NCI-H748 (cell line): ENCODE results near the gene DGKG.

Experiments used
- DNase-seq: peaks from one replicate; lab custom pipeline; 2025; ENCODE audit not compliant: unreplicated experiment; lab: John Stamatoyannopoulos, UW

DGKG gene

GRCh38 chr3:186361762-186362536 is at the start of gene DGKG:
Gene DGKG, minus strand, starts transcription at chr3:186362234. Its CDS starts 41,775 bp downstream, at chr3:186320459.
- peak; percentile 45 for DNase-seq

- DNase-seq = no peak
These were observed 49.1 kb upstream of the DGKG start for GRCh38 chr3:186411089-186411488.

GRCh38 chr3:186406669-186407635 is 44.9 kb upstream of the DGKG start:
- no peak for DNase-seq

DNA sequence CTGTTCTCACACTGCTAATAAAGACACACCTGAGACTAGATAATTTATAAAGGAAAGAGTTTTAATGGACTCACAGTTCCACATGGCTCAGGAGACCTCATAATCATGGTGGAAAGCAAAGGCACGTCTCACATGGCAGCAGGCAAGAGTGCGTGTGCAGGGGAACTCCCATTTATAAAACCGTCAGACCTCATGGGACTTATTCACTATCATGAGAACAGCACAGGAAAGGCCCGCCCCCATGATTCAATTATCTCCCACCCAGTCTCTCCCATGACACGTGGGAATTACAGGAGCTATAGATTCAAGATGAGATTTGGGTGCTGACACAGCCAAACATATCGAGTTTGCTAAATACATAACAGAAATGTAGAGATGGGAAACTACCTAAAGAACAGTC is 39.5 kb upstream of the DGKG start:
- DNase-seq = no peak

DNA sequence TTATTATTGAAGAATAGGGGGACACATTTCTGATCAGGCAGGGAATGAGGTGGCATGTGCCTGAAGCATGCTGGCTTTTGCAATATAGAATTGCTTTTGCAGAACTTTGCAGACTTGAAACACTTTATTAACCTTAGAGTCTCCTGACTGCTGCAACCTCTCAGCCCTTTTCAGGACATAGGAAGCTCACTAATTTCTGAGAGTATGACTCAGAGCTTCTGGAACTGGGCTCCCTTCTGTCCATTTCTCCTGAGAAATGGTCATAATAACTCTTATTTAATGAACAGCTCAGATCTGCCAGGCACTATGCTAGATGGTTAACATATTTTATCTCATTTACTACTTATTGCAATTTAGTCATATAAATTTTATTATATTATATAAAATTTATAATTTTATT is 38.6 kb upstream of the DGKG start:
- DNase-seq = no peak

GRCh38 chr3:186400026-186400425 is 38.0 kb upstream of the DGKG start:
- DNase-seq = no peak

DNA sequence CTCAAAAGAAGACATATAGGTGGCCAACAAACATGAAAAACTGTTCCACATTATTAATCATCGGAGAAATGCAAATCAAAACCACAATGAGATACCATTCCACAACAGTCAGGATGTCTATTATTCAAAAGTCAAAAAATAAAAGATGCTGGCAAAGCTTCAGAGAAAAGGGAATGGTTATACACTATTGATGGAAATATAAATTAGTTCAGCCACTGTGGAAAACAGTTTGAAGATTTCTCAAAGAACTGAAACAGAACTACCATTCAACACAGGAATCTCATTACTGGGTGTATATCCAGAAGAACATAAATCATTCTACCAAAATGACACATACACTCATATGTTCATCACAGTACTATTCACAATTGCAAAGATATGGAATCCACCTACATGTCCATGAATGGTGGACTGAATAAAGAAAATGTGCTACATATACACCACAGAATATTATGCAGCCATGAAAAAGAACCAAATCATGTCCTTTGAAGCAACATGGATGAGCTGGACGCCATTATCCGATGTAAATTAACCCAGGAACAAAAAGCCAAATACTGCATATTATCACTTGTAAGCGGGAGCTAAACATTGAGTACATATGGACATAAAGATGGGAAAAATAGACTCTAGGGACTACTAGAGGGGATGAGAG is 32.7 kb upstream of the DGKG start:
- DNase-seq = no peak

DNA sequence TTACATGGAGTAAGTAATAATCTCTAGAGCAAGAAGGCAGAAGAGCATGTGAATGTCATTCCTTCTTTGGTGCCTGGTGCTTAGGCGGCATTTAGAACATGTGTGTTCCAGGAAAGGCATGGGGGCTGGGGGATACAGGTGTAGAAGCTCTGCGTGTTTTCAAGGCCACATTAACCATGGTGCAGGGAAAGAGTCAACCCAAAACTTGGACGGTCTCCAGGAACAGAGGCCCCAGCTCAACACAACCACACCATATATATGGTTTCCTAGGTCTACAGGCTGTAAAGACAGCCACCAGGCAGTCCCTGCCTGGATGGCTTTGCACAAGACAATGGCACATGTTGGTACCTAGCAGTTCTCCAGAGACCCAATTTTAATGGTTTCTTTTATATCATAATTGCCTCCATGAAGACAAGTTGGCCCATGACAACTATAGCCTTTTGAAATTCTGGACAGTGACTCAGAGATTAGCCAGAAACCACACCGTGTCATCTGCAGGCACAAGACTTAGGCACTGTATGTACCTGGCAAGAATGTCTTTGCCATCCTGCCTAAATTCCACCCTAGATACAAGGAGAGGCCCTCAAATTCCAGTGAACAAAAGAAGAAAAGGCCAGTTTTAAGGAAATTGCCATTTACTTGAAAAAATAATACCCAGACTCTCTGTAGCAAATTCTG is 25.0 kb upstream of the DGKG start:
- DNase-seq = no peak

- no peak for DNase-seq
These were observed 24.0 kb upstream of the DGKG start for GRCh38 chr3:186385856-186386602.

DNA sequence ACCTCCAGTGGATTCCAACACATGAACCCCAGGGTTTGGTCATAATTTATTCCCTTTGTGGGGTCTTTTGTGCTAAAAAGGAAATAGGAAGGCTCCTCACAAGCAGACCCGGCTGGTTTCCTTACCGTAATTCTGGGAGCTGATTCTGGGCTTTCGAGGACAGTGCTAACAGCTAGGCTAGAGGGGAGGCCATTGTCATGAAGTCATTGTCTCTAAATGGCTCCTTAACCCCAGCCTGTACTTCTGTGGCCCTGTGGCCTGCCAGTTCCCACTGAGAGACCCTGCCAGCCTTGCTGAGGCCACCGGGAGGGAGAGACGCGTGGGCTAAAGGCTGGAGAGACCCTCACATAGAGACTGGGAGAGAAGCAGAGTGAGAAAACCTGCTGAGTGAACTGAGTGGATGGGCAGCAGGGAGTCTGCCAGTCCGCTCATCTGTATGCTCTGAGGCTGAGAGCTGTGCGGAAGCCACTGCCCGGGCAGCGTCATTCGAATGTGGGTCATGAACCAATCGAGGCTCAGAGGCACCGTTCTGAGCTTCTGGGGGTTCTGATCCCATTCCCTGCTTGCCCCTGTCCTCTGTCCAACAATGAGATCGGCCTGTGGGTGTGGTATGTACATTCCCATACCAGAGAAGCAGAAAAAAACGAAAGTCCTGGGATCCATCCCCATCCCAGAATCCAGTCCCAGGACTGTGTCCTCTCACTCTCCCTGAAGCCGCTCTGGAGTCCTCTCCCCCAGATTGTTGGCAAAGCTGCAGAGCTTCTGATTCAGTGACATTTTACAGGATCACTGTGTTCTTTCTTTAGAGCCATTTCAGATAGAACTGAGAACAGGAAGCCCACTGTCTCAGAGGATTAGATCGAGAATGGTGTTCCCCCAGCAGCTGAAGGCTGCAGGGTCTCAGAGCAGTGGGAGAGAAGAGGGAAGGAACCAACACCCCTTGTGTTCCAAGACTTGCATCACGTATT is 21.3 kb upstream of the DGKG start:
- DNase-seq = no peak

DNA sequence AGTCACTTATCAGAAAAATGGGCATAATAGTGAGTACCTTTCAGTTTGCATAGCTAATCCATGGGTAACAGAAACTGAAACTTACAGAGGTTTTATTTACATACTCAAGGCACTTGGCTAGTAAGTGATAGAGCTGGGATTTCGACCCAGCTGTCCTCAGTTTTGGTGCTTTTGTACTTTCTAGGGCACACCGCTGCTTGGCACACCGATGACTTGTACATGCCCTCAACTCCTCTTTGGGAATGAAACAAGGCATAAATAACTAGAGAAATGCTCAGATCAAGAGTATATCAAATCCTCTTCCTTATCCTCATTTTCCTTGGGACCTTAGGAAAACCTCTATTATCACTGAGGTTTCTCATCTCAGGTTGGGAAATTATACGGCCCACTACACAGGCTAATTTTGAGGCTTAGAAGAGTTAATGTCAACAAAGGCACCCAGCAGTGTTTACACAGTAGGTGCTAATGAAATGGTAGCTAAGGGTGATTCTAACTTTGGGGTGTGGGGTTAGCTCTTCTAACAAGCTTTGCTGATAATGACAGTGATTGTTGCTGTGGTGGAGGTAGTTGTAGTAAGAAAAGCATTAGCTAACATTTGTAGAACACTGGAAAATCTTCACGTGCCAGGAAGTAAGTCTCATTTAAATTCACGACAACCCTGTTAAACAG is 20.3 kb upstream of the DGKG start:
- no peak for DNase-seq

GRCh38 chr3:186381424-186382216 is 19.6 kb upstream of the DGKG start:
- no peak for DNase-seq

DNA sequence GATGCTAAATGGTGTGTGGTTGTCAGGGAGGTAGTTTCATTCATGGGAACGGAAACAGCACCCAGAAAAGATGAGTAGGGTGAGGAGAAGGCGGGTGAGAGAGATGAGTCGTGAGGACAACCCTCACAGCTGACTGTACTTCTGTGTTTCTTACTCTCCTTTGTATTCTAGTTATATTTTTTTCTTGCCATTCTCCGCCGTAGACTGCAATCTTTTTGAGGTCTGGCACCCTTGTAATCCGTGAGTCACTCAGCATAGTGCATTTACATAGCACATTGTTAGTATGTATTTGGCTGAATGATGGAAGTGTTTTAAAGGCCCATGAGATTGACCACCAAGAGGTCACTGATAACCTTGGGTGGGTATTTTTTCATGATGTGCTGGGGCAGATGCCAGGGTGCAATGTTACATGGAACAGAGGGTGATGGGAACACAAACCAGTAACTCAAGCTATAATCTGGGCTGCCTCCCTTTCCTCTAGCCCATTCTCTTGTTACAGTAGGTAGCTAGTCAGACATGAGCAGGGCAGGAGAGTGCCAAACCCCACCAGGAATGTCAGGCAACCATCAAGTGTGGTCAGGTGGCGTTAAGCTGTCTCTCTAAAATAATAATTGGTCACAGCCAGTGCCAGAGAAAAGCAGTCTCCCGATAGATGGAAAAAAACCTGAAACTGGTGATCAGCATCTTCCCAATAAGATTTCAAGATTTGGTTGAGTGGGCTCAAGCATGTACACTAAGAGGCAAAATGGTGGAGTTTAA is 18.8 kb upstream of the DGKG start:
- no peak for DNase-seq

- no peak for DNase-seq
These were observed 13.4 kb upstream of the DGKG start for GRCh38 chr3:186375443-186375842.

- no peak for DNase-seq
These were observed 12.3 kb upstream of the DGKG start for GRCh38 chr3:186374376-186374775.

GRCh38 chr3:186369217-186369616 is 7.2 kb upstream of the DGKG start:
- DNase-seq = no peak

DNA sequence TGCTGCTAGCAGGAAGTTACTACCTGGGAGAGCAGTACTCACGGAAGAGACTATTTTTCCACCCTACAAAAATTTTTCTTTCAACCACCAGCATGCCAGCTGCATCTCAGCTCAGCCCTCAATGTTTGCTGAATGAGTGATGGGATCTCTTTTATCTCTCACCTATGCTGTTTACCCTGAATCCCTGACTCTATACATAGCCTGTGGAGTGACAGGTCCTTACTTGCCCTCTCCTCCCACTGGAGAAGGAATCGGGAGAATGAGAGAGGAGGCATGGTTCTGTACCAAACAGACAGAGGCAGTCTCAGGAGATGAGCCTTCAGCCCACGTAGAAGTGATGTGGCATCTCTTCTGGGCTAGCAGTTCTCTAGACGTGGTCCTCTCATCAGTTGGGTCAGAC is 6.7 kb upstream of the DGKG start:
- DNase-seq = no peak
